ENCODE data around the gene CRIM1.

The CRIM1 gene

GRCh38 chr2:36374585-36374984 is 19.0 kb downstream of the CRIM1 start:
- DNase-seq (ENCODE audit: low read depth): no peak

GRCh38 chr2:36376319-36376765 is 20.8 kb downstream of the CRIM1 start:
- no peak for DNase-seq (ENCODE audit: low read depth)

GRCh38 chr2:36376992-36377738 is 21.6 kb downstream of the CRIM1 start:
- DNase-seq (ENCODE audit: low read depth): no peak

GRCh38 chr2:36379710-36380448 is 24.3 kb downstream of the CRIM1 start:
- no peak for DNase-seq (ENCODE audit: low read depth)

GRCh38 chr2:36380624-36381481 is 25.3 kb downstream of the CRIM1 start:
- no peak for DNase-seq (ENCODE audit: low read depth)

- DNase-seq (ENCODE audit: low read depth): no peak
These were observed 26.4 kb downstream of the CRIM1 start for GRCh38 chr2:36381993-36382392.

- DNase-seq (ENCODE audit: low read depth): no peak
These were observed 26.9 kb downstream of the CRIM1 start for GRCh38 chr2:36382472-36382871.

GRCh38 chr2:36383726-36384125 is 28.1 kb downstream of the CRIM1 start:
- DNase-seq (ENCODE audit: low read depth): no peak

GRCh38 chr2:36384454-36384853 is 28.9 kb downstream of the CRIM1 start:
- DNase-seq (ENCODE audit: low read depth): no peak

GRCh38 chr2:36385603-36386002 is 30.0 kb downstream of the CRIM1 start:
- no peak for DNase-seq (ENCODE audit: low read depth)

GRCh38 chr2:36387258-36387916 is 31.8 kb downstream of the CRIM1 start:
- DNase-seq (ENCODE audit: low read depth): no peak

- no peak for DNase-seq (ENCODE audit: low read depth)
These were observed 32.9 kb downstream of the CRIM1 start for GRCh38 chr2:36388472-36388871.

- DNase-seq (ENCODE audit: low read depth): no peak
These were observed 33.5 kb downstream of the CRIM1 start for GRCh38 chr2:36389091-36389564.

GRCh38 chr2:36389577-36389976 is 34.0 kb downstream of the CRIM1 start:
- DNase-seq (ENCODE audit: low read depth): no peak

GRCh38 chr2:36392571-36393255 is 37.1 kb downstream of the CRIM1 start:
- no peak for DNase-seq (ENCODE audit: low read depth)

- DNase-seq (ENCODE audit: low read depth): no peak
These were observed 38.2 kb downstream of the CRIM1 start for GRCh38 chr2:36393738-36394256.

GRCh38 chr2:36394804-36395203 is 39.2 kb downstream of the CRIM1 start:
- DNase-seq (ENCODE audit: low read depth): no peak

GRCh38 chr2:36395866-36396265 is 40.3 kb downstream of the CRIM1 start:
- no peak for DNase-seq (ENCODE audit: low read depth)

- no peak for DNase-seq (ENCODE audit: low read depth)
These were observed 41.4 kb downstream of the CRIM1 start for GRCh38 chr2:36396878-36397539.

GRCh38 chr2:36397728-36398413 is 42.3 kb downstream of the CRIM1 start:
- no peak for DNase-seq (ENCODE audit: low read depth)

All from HS-27A (cell line).